HEK293 (cell line): Measurements from ENCODE around the gene OGFOD1.

Experiments
- FEZF1 ChIP-seq: fragments of 450-650 bp; formaldehyde crosslinking; IDR thresholded peaks from 2 replicates; pipeline ENCODE4 v1.5.1; 2016; ENCODE audit warnings: missing biosample characterization, missing genetic modification characterization
- GLI2 ChIP-seq: fragments of 450-650 bp; formaldehyde crosslinking; IDR thresholded peaks from 2 replicates; pipeline ENCODE4; 2017; ENCODE audit warnings: missing biosample characterization, missing genetic modification characterization, low read depth, borderline replicate concordance
- GLIS2 ChIP-seq: fragments of 450-650 bp; formaldehyde crosslinking; IDR thresholded peaks from 2 replicates; pipeline ENCODE4 v1.5.1; 2016; ENCODE audit warnings: missing biosample characterization, missing genetic modification characterization
- KLF16 ChIP-seq: fragments of 450-650 bp; formaldehyde crosslinking; IDR thresholded peaks from 2 replicates; pipeline ENCODE4 v1.5.1; 2017; ENCODE audit warnings: missing biosample characterization, missing genetic modification characterization
- OVOL3 ChIP-seq: fragments of 450-650 bp; formaldehyde crosslinking; IDR thresholded peaks from 2 replicates; pipeline ENCODE4 v1.5.1; 2016; ENCODE audit warnings: missing biosample characterization, missing genetic modification characterization
- SCRT1 ChIP-seq: fragments of 450-650 bp; formaldehyde crosslinking; IDR thresholded peaks from 2 replicates; pipeline ENCODE4 v1.5.1; 2016; ENCODE audit warnings: missing biosample characterization, missing genetic modification characterization, borderline replicate concordance
- SP2 ChIP-seq: fragments of 450-650 bp; formaldehyde crosslinking; IDR thresholded peaks from 2 replicates; pipeline ENCODE4 v1.5.1; 2016; ENCODE audit warnings: missing biosample characterization, missing genetic modification characterization
- SP3 ChIP-seq: fragments of 450-650 bp; formaldehyde crosslinking; IDR thresholded peaks from 2 replicates; pipeline ENCODE4 v1.5.1; 2016; ENCODE audit warnings: missing biosample characterization, missing genetic modification characterization
- SP7 ChIP-seq: fragments of 450-650 bp; formaldehyde crosslinking; IDR thresholded peaks from 2 replicates; pipeline ENCODE4 v1.5.1; 2016; ENCODE audit warnings: missing biosample characterization, missing genetic modification characterization
- TCF7L2 ChIP-seq: IDR thresholded peaks from 2 replicates; pipeline ENCODE4 v1.6.1; 2011; ENCODE audit warnings: low read depth, mild to moderate bottlenecking, inconsistent platforms, low read length, moderate library complexity, borderline replicate concordance
- TRIM28 ChIP-seq: IDR thresholded peaks from 2 replicates; pipeline ENCODE4 v1.6.1; 2011; ENCODE audit warnings: low read length, control low read depth, borderline replicate concordance
- WT1 ChIP-seq: fragments of 450-650 bp; formaldehyde crosslinking; IDR thresholded peaks from 2 replicates; pipeline ENCODE4 v1.5.1; 2016; ENCODE audit warnings: missing biosample characterization, missing genetic modification characterization
- ZBTB1 ChIP-seq: fragments of 450-650 bp; formaldehyde crosslinking; IDR thresholded peaks from 2 replicates; pipeline ENCODE4 v1.5.1; 2016; ENCODE audit warnings: missing biosample characterization, missing genetic modification characterization
- ZBTB20 ChIP-seq: fragments of 450-650 bp; formaldehyde crosslinking; IDR thresholded peaks from 2 replicates; pipeline ENCODE4 v1.5.1; 2016; ENCODE audit warnings: missing biosample characterization, missing genetic modification characterization
- ZNF114 ChIP-seq: fragments of 450-650 bp; formaldehyde crosslinking; IDR thresholded peaks from 2 replicates; pipeline ENCODE4 v1.5.0; 2017; ENCODE audit warnings: missing biosample characterization, missing genetic modification characterization
- ZNF169 ChIP-seq: fragments of 450-650 bp; formaldehyde crosslinking; IDR thresholded peaks from 2 replicates; pipeline ENCODE4 v1.5.1; 2016; ENCODE audit warnings: missing biosample characterization, missing genetic modification characterization
- ZNF239 ChIP-seq: fragments of 450-650 bp; formaldehyde crosslinking; IDR thresholded peaks from 2 replicates; pipeline ENCODE4 v1.5.1; 2016; ENCODE audit warnings: missing biosample characterization, missing genetic modification characterization
- ZNF24 ChIP-seq: fragments of 450-650 bp; formaldehyde crosslinking; IDR thresholded peaks from 2 replicates; pipeline ENCODE4 v1.5.1; 2016; ENCODE audit warnings: missing biosample characterization, missing genetic modification characterization
- ZNF350 ChIP-seq: fragments of 450-650 bp; formaldehyde crosslinking; IDR thresholded peaks from 2 replicates; pipeline ENCODE4 v1.5.0; 2017; ENCODE audit warnings: missing biosample characterization, mild to moderate bottlenecking, missing genetic modification characterization
- ZNF404 ChIP-seq: fragments of 450-650 bp; formaldehyde crosslinking; IDR thresholded peaks from 2 replicates; pipeline ENCODE4 v1.5.1; 2017; ENCODE audit warnings: missing biosample characterization, missing genetic modification characterization
- ZNF544 ChIP-seq: fragments of 450-650 bp; formaldehyde crosslinking; IDR thresholded peaks from 2 replicates; pipeline ENCODE4 v1.5.0; 2017; ENCODE audit warnings: missing biosample characterization, missing genetic modification characterization
- ZNF571 ChIP-seq: fragments of 450-650 bp; formaldehyde crosslinking; IDR thresholded peaks from 2 replicates; pipeline ENCODE4 v1.5.0; 2017; ENCODE audit warnings: missing biosample characterization, missing genetic modification characterization
- ZNF624 ChIP-seq: fragments of 450-650 bp; formaldehyde crosslinking; IDR thresholded peaks from 2 replicates; pipeline ENCODE4 v1.5.1; 2017; ENCODE audit warnings: missing biosample characterization, missing genetic modification characterization
- ZNF664 ChIP-seq: fragments of 450-650 bp; formaldehyde crosslinking; IDR thresholded peaks from 2 replicates; pipeline ENCODE4 v1.5.1; 2016; ENCODE audit warnings: missing biosample characterization, missing genetic modification characterization
- ZNF768 ChIP-seq: fragments of 450-650 bp; formaldehyde crosslinking; IDR thresholded peaks from 2 replicates; pipeline ENCODE4 v1.5.1; 2018; ENCODE audit warnings: missing biosample characterization, mild to moderate bottlenecking, missing genetic modification characterization
- ZNF776 ChIP-seq: fragments of 450-650 bp; formaldehyde crosslinking; IDR thresholded peaks from 2 replicates; pipeline ENCODE4 v1.5.0; 2017; ENCODE audit warnings: missing biosample characterization, missing genetic modification characterization, borderline replicate concordance
- ZNF777 ChIP-seq: fragments of 450-650 bp; formaldehyde crosslinking; IDR thresholded peaks from 2 replicates; pipeline ENCODE4 v1.5.1; 2017; ENCODE audit warnings: missing biosample characterization, missing genetic modification characterization, borderline replicate concordance
- ZSCAN16 ChIP-seq: fragments of 450-650 bp; formaldehyde crosslinking; IDR thresholded peaks from 2 replicates; pipeline ENCODE4 v1.5.1; 2016; ENCODE audit warnings: missing biosample characterization, missing genetic modification characterization
- ZSCAN23 ChIP-seq: fragments of 450-650 bp; formaldehyde crosslinking; IDR thresholded peaks from 2 replicates; pipeline ENCODE4 v1.5.1; 2016; ENCODE audit warnings: missing biosample characterization, missing genetic modification characterization
- ZXDB ChIP-seq: fragments of 450-650 bp; formaldehyde crosslinking; IDR thresholded peaks from 2 replicates; pipeline ENCODE4 v1.5.1; 2016; ENCODE audit warnings: missing biosample characterization, missing genetic modification characterization
- TF ChIP-seq, protein P1 (sequence below): fragments of 450-650 bp; formaldehyde crosslinking; IDR thresholded peaks from 2 replicates; pipeline ENCODE4 v1.5.1; 2017; ENCODE audit warnings: missing biosample characterization, missing genetic modification characterization
- TF ChIP-seq, protein P2 (sequence below): fragments of 450-650 bp; formaldehyde crosslinking; IDR thresholded peaks from 2 replicates; pipeline ENCODE4 v1.5.1; 2016; ENCODE audit warnings: missing biosample characterization, missing genetic modification characterization
- TF ChIP-seq, protein P3 (sequence below): fragments of 450-650 bp; formaldehyde crosslinking; IDR thresholded peaks from 2 replicates; pipeline ENCODE4 v1.5.1; 2016; ENCODE audit warnings: missing biosample characterization, missing genetic modification characterization
- TF ChIP-seq, protein P4 (sequence below): sonication (generic); formaldehyde crosslinking; IDR thresholded peaks from 2 replicates; pipeline ENCODE4 v1.8.1; 2022; ENCODE audit warnings: mild to moderate bottlenecking, moderate library complexity, missing genetic modification reagents
- TF ChIP-seq, protein P5 (sequence below): fragments of 450-650 bp; formaldehyde crosslinking; IDR thresholded peaks from 2 replicates; pipeline ENCODE4 v1.5.1; 2017; ENCODE audit warnings: missing biosample characterization, missing genetic modification characterization
- TF ChIP-seq, protein P6 (sequence below): fragments of 450-650 bp; formaldehyde crosslinking; IDR thresholded peaks from 2 replicates; pipeline ENCODE4 v1.5.1; 2016; ENCODE audit warnings: missing biosample characterization, missing genetic modification characterization, low read depth

OGFOD1 gene

DNA sequence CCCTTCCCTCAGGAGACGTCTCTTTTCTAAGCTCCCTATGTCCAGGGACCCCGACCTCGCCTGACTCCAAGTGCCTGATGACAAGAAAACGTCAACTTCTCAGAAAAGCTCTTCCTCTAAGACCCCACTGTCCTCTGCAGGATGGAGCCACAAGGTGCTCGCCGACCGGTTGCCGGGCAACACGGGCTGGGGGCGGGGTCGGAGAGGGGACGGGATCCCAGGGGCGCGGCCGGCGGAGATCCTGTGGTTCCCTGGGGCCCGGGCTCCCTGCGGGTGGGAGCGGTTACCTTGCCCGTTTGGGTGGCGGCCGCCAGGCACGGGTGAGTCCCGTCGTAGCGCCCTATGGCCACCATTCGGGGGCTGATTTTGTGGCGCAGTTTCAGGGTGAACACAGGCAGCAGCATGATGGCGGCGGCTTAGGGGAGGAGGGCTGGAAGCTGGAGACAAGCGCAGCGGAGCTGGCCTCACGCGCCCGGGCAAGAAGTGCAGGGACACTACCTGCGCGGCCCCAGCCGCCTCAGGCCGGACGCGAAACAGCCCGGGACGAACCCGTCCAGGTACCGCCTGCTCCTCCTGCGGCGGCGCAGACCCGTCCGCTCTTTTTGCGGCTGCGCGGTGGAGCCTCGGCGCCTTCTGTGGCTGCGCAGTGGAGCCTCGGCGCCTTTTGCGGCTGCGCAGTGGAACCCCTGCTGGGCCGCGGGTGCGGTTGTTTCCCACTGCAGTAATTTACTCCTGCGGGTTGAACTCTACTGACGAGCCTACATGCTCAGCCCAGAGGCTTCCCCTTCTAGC is 68.3 kb downstream of the OGFOD1 start, which contains the start of gene BBS2 (continued):
- TF ChIP-seq, protein P1, sequence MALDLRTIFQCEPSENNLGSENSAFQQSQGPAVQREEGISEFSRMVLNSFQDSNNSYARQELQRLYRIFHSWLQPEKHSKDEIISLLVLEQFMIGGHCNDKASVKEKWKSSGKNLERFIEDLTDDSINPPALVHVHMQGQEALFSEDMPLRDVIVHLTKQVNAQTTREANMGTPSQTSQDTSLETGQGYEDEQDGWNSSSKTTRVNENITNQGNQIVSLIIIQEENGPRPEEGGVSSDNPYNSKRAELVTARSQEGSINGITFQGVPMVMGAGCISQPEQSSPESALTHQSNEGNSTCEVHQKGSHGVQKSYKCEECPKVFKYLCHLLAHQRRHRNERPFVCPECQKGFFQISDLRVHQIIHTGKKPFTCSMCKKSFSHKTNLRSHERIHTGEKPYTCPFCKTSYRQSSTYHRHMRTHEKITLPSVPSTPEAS (tag by site-specific recombination) = no peak
- TF ChIP-seq ZNF768 = no peak
- TF ChIP-seq, protein P2, sequence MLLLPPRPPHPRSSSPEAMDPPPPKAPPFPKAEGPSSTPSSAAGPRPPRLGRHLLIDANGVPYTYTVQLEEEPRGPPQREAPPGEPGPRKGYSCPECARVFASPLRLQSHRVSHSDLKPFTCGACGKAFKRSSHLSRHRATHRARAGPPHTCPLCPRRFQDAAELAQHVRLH (tag by site-specific recombination) = no peak
- no peak for TF ChIP-seq ZNF114 (tag by site-specific recombination)
- no peak for TF ChIP-seq ZNF664
- peak; percentile 30 for TF ChIP-seq SP3
- TF ChIP-seq ZXDB (tag by site-specific recombination) = peak; percentile 96
- TF ChIP-seq KLF16 (tag by site-specific recombination) = peak; percentile 78
- no peak for TF ChIP-seq ZSCAN23 (tag by site-specific recombination)
- no peak for TF ChIP-seq TCF7L2
- no peak for TF ChIP-seq ZNF776 (tag by site-specific recombination)
- peak; percentile 32; the same call in 1 of the 2 replicates for TF ChIP-seq WT1 (tag by site-specific recombination)
- TF ChIP-seq, protein P3, sequence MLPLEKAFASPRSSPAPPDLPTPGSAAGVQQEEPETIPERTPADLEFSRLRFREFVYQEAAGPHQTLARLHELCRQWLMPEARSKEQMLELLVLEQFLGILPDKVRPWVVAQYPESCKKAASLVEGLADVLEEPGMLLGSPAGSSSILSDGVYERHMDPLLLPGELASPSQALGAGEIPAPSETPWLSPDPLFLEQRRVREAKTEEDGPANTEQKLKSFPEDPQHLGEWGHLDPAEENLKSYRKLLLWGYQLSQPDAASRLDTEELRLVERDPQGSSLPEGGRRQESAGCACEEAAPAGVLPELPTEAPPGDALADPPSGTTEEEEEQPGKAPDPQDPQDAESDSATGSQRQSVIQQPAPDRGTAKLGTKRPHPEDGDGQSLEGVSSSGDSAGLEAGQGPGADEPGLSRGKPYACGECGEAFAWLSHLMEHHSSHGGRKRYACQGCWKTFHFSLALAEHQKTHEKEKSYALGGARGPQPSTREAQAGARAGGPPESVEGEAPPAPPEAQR (tag by site-specific recombination) = no peak
- no peak for TF ChIP-seq ZNF571
- no peak for TF ChIP-seq FEZF1 (tag by site-specific recombination)
- 0 out of 2 replicates have a peak, but pooled peaks have one; percentile 39 for TF ChIP-seq GLIS2 (tag by site-specific recombination)
- no peak for TF ChIP-seq ZNF169
- no peak for TF ChIP-seq ZNF404 (tag by site-specific recombination)
- TF ChIP-seq, protein P4, sequence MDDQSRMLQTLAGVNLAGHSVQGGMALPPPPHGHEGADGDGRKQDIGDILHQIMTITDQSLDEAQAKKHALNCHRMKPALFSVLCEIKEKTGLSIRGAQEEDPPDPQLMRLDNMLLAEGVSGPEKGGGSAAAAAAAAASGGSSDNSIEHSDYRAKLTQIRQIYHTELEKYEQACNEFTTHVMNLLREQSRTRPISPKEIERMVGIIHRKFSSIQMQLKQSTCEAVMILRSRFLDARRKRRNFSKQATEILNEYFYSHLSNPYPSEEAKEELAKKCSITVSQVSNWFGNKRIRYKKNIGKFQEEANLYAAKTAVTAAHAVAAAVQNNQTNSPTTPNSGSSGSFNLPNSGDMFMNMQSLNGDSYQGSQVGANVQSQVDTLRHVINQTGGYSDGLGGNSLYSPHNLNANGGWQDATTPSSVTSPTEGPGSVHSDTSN (CRISPR knock-in tag) = no peak; the same call in 1 of the 2 replicates
- peak; percentile 79; the same call in 1 of the 2 replicates for TF ChIP-seq ZNF777 (tag by site-specific recombination)
- TF ChIP-seq ZBTB1 = no peak
- no peak for TF ChIP-seq ZNF350 (tag by site-specific recombination)
- TF ChIP-seq SCRT1 (tag by site-specific recombination) = no peak
- TF ChIP-seq ZNF239 (tag by site-specific recombination) = no peak
- no peak for TF ChIP-seq GLI2
- no peak for TF ChIP-seq ZNF544 (tag by site-specific recombination)
- TF ChIP-seq TRIM28 = no peak
- TF ChIP-seq OVOL3 (tag by site-specific recombination) = 0 out of 2 replicates have a peak, but pooled peaks have one; percentile 31
- TF ChIP-seq, protein P5, sequence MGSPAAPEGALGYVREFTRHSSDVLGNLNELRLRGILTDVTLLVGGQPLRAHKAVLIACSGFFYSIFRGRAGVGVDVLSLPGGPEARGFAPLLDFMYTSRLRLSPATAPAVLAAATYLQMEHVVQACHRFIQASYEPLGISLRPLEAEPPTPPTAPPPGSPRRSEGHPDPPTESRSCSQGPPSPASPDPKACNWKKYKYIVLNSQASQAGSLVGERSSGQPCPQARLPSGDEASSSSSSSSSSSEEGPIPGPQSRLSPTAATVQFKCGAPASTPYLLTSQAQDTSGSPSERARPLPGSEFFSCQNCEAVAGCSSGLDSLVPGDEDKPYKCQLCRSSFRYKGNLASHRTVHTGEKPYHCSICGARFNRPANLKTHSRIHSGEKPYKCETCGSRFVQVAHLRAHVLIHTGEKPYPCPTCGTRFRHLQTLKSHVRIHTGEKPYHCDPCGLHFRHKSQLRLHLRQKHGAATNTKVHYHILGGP (tag by site-specific recombination) = no peak
- TF ChIP-seq SP2 (tag by site-specific recombination) = peak; percentile 36; the same call in 1 of the 2 replicates
- TF ChIP-seq, protein P6, sequence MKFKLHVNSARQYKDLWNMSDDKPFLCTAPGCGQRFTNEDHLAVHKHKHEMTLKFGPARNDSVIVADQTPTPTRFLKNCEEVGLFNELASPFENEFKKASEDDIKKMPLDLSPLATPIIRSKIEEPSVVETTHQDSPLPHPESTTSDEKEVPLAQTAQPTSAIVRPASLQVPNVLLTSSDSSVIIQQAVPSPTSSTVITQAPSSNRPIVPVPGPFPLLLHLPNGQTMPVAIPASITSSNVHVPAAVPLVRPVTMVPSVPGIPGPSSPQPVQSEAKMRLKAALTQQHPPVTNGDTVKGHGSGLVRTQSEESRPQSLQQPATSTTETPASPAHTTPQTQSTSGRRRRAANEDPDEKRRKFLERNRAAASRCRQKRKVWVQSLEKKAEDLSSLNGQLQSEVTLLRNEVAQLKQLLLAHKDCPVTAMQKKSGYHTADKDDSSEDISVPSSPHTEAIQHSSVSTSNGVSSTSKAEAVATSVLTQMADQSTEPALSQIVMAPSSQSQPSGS (tag by site-specific recombination) = no peak
- no peak for TF ChIP-seq ZNF624 (tag by site-specific recombination)
- peak; percentile 48; the same call in 1 of the 2 replicates for TF ChIP-seq ZNF24 (tag by site-specific recombination)
- peak; percentile 89 for TF ChIP-seq ZBTB20 (tag by site-specific recombination)
- peak; percentile 81 for TF ChIP-seq SP7 (tag by site-specific recombination)
- TF ChIP-seq ZSCAN16 = no peak
